Loucy (cell line): ENCODE data around the gene TMEM119.

ENCODE experiments used
- EZH2phosphoT487 ChIP-seq: fragments of 200-600 bp; IDR thresholded peaks from 2 replicates; pipeline ENCODE4 v1.6.1; 2018; ENCODE audit warnings: antibody characterized with exemption, mild to moderate bottlenecking, moderate library complexity, borderline replicate concordance
- TF ChIP-seq, protein P1 (sequence below): fragments of 200-600 bp; sonication (generic); conservative IDR thresholded peaks from 2 replicates; pipeline ENCODE4 v1.5.1; 2014; ENCODE audit warnings: mild to moderate bottlenecking, antibody characterized with exemption, low read length

- TF ChIP-seq, protein P1, sequence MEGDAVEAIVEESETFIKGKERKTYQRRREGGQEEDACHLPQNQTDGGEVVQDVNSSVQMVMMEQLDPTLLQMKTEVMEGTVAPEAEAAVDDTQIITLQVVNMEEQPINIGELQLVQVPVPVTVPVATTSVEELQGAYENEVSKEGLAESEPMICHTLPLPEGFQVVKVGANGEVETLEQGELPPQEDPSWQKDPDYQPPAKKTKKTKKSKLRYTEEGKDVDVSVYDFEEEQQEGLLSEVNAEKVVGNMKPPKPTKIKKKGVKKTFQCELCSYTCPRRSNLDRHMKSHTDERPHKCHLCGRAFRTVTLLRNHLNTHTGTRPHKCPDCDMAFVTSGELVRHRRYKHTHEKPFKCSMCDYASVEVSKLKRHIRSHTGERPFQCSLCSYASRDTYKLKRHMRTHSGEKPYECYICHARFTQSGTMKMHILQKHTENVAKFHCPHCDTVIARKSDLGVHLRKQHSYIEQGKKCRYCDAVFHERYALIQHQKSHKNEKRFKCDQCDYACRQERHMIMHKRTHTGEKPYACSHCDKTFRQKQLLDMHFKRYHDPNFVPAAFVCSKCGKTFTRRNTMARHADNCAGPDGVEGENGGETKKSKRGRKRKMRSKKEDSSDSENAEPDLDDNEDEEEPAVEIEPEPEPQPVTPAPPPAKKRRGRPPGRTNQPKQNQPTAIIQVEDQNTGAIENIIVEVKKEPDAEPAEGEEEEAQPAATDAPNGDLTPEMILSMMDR, result no peak
- no peak for TF ChIP-seq EZH2phosphoT487
Observed at GRCh38 chr12:108614639-108615038, 16.8 kb upstream of the TMEM119 start.
